A673 (cell line): ENCODE results near the gene KANSL1. TPM values are rescaled to one million over a fixed set of nuclear protein-coding genes. Genes with fewer than 3 reads are reported as not detected.

Source experiments
- BruUV-seq: library from RNA; stranded (reverse); fragments of 400-500 nt; replicated peaks from 2 replicates; lab custom pipeline; 2021; lab: Mats Ljungman, UMichigan
- CTCF ChIA-PET: fragments of 300-600 bp; sonication (Branson Sonifier 250); formaldehyde crosslinking; loops from one replicate; lab custom pipeline; 2022; ENCODE audit warnings: antibody characterized with exemption; lab: Charles Lee
- POLR2A ChIA-PET: fragments of 300-600 bp; sonication (Branson Sonifier 250); formaldehyde crosslinking; loops from one replicate; lab custom pipeline; 2022; ENCODE audit warnings: antibody characterized with exemption; ENCODE audit not compliant: low non-redundant PET; lab: Charles Lee
- DNase-seq: peaks from one replicate; pipeline ENCODE4 v3.0.0-alpha.2; 2015; ENCODE audit warnings: low spot score
- H3K27ac ChIP-seq: fragments of 200-600 bp; sonication (generic); 2 replicates; pipeline ENCODE4 v1.5.1; 2016; ENCODE audit warnings: mixed run types, low read depth, mild to moderate bottlenecking, mixed read lengths, antibody characterized with exemption, low read length; ENCODE audit not compliant: poor library complexity, severe bottlenecking
- H3K27me3 ChIP-seq: fragments of 200-600 bp; sonication (generic); replicated peaks from 2 replicates; pipeline ENCODE4 v1.6.1; 2017; ENCODE audit warnings: mixed run types, low read depth, mild to moderate bottlenecking, mixed read lengths, antibody characterized with exemption, low read length; ENCODE audit not compliant: insufficient read depth, poor library complexity
- H3K36me3 ChIP-seq: fragments of 200-600 bp; sonication (generic); 2 replicates; pipeline ENCODE4 v1.6.1; 2016; ENCODE audit warnings: mixed run types, mild to moderate bottlenecking, mixed read lengths, antibody characterized with exemption, low read length; ENCODE audit not compliant: insufficient read depth, poor library complexity, severe bottlenecking
- H3K4me1 ChIP-seq: fragments of 200-600 bp; sonication (generic); 2 replicates; pipeline ENCODE4 v1.6.1; 2017; ENCODE audit warnings: mixed run types, mild to moderate bottlenecking, mixed read lengths, antibody characterized with exemption, low read length; ENCODE audit not compliant: insufficient read depth, poor library complexity, severe bottlenecking
- H3K4me3 ChIP-seq: fragments of 200-600 bp; sonication (generic); 2 replicates; pipeline ENCODE4 v1.5.1; 2016; ENCODE audit warnings: low read depth, mixed run types, mild to moderate bottlenecking, mixed read lengths, low read length; ENCODE audit not compliant: poor library complexity, severe bottlenecking
- H3K9me3 ChIP-seq: fragments of 200-600 bp; sonication (generic); 2 replicates; pipeline ENCODE4 v1.6.1; 2016; ENCODE audit warnings: mixed run types, low read depth, mild to moderate bottlenecking, mixed read lengths, antibody characterized with exemption, low read length; ENCODE audit not compliant: poor library complexity, severe bottlenecking
- EZH2 ChIP-seq: fragments of 200-600 bp; sonication (generic); IDR thresholded peaks from 2 replicates; pipeline ENCODE4 v1.6.1; 2017; ENCODE audit warnings: borderline replicate concordance, low read depth, mild to moderate bottlenecking, mixed read lengths, antibody characterized with exemption, low read length; ENCODE audit not compliant: poor library complexity, severe bottlenecking
- intact Hi-C: fragments of 100-400 bp; cut with micrococcal nuclease; formaldehyde crosslinking; loops from one replicate; pipeline ENCODE4 v1.10.0; 2022; ENCODE audit not compliant: unreplicated experiment
- total RNA-seq: library from RNA; stranded (reverse); gene quantifications from 2 replicates; pipeline ENCODE4 v1.2.3, GENCODE V29; 2021
- TF ChIP-seq, protein P1 (sequence below): fragments of 300-800, 200-600 bp; sonication (generic); conservative IDR thresholded peaks from 2 replicates; pipeline ENCODE4 v1.5.1; 2017; ENCODE audit warnings: low read depth, mild to moderate bottlenecking, antibody characterized with exemption, low read length, moderate library complexity, mixed read lengths

Gene KANSL1
- total RNA-seq, 1 experiment from 2014 or later = 64.9 TPM

DNA sequence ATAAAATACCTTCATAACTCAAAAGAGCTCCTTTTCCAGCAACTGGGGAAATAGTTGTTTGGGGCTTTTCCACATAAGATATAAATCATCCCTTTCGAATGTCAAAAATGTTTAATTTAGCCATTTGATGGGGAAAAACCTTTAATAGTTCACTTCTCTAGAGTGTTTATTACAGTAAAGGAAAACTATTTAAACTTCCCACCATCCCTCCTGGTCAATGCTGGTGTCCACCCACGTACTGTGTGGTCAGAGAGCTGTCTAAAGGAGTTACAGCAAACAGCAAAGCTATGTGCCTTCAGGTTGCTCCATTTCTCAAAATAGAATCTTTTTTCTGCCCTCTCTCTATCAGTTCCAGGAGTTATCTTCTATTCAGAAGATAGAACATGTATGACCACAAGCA, 33.5 kb downstream of the KANSL1 start:
- DNase-seq = no peak
- ChIA-PET CTCF (no interaction called here), POLR2A (no interaction called here)
- no peaks in the 10 kb centered on the region for H3K9me3 ChIP-seq
- peaks cover 52% of the 10 kb centered on the region for H3K4me1 ChIP-seq
- intact Hi-C loops = no loop called here
- no peak overlapping the region for H3K27ac ChIP-seq
- H3K27me3 ChIP-seq = no peaks in the 10 kb centered on the region
- H3K4me3 ChIP-seq = no peak overlapping the region
- BruUV-seq = no TSS peak
- H3K36me3 ChIP-seq = no peaks in the 10 kb centered on the region
- TF ChIP-seq, protein P1, sequence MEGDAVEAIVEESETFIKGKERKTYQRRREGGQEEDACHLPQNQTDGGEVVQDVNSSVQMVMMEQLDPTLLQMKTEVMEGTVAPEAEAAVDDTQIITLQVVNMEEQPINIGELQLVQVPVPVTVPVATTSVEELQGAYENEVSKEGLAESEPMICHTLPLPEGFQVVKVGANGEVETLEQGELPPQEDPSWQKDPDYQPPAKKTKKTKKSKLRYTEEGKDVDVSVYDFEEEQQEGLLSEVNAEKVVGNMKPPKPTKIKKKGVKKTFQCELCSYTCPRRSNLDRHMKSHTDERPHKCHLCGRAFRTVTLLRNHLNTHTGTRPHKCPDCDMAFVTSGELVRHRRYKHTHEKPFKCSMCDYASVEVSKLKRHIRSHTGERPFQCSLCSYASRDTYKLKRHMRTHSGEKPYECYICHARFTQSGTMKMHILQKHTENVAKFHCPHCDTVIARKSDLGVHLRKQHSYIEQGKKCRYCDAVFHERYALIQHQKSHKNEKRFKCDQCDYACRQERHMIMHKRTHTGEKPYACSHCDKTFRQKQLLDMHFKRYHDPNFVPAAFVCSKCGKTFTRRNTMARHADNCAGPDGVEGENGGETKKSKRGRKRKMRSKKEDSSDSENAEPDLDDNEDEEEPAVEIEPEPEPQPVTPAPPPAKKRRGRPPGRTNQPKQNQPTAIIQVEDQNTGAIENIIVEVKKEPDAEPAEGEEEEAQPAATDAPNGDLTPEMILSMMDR = no peak
- no peak for TF ChIP-seq EZH2

DNA sequence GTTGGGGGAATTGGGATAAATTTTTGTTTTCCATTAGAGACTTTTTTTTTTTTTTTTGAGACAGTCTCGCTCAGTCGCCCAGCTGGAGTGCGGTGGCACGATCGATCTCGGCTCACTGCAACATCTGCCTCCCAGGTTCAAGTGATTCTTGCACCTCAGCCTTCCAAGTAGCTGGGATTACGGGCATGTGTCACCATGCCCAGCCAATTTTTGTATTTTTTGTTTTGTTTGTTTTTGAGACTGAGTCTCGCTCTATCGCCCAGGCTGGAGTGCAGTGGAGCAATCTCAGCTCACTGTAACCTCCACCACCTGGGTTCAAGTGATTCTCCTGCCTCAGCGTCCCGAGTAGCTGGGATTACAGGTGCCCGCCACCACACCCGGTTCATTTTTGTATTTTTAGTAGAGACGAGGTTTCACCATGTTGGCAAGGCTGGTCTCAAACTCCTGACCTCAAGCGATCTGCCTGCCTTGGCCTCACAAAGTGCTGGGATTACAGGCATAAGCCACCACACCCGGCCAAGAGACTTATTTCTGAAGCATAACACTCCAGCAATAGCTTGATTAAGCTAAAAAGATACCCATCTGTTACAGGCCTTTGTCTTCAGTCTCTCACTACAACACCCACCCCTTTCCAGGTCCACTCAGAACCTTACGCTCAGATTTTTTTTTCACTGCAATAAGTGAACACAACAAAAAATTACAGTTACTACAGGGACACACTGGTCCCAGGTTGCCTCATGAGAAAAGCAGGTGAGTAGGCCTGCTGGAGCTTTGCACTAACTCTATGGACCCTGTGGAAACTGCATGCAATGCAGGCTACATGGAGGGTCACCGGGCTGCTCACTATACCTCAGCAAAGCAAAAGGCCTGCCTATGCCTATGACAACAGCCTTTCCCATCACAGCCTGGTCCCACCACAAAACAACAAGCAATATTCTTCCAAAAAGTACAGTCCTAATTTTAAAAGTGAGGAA, 34.6 kb downstream of the KANSL1 start:
- Histone ChIP-seq H3K36me3 (no peaks in the 10 kb centered on the region), H3K4me1 (peaks cover 50% of the 10 kb centered on the region), H3K9me3 (no peaks in the 10 kb centered on the region), H3K27me3 (no peaks in the 10 kb centered on the region), H3K27ac (no peak overlapping the region), H3K4me3 (no peak overlapping the region)
- TF ChIP-seq, protein P1 = no peak
- no peak for TF ChIP-seq EZH2
- no peak for DNase-seq
- intact Hi-C loops = no loop called here
- no TSS peak for BruUV-seq
- POLR2A ChIA-PET = no interaction called here
- CTCF ChIA-PET = no interaction called here

DNA sequence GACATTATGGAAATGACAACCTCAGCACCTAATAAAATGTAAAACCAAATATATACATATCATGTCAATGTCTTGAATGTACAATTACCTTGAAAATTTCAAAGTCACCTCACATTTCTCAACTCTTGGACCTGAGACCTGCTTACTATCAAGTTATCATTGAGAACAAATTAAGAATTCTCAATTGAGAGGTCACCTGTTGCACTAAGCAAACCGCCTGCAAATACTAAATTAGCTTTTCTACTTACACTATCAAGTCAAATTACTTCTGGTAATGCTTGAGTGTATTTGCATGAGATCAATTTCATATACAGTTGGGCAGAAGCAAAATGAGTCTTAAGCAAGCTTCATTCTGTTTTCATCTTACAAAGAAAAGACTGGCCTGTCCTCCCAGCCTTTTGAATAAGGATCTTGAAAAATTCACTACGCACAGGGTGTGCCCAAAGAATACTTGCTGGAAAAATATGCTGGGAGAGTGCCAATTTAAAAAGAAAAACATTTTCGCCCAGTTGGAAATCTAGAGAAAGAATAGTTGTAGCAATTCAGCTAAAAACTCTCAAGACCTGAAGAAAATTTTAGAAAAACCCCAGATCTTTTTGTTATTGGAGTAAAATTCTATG, 35.7 kb downstream of the KANSL1 start:
- H3K27me3 ChIP-seq = no peaks in the 10 kb centered on the region
- TF ChIP-seq, protein P1 = no peak
- TF ChIP-seq EZH2 = no peak
- no peaks in the 10 kb centered on the region for H3K9me3 ChIP-seq
- POLR2A ChIA-PET = no interaction called here
- no peaks in the 10 kb centered on the region for H3K36me3 ChIP-seq
- CTCF ChIA-PET = no interaction called here
- no peak overlapping the region for H3K4me3 ChIP-seq
- H3K4me1 ChIP-seq = peaks cover 48% of the 10 kb centered on the region
- BruUV-seq = no TSS peak
- intact Hi-C loops = no loop called here
- DNase-seq = no peak
- H3K27ac ChIP-seq = no peak overlapping the region
